Activated naive CD4-positive, alpha-beta T cell treated with anti-CD3 and anti-CD28 coated beads, Interleukin-2, amount 50 U/mL, for 72 hours (primary cell): ENCODE results near the gene GDI2. TPM values are rescaled to one million over a fixed set of nuclear protein-coding genes. Genes with fewer than 3 reads are reported as not detected.

ENCODE experiments used
- ATAC-seq, 2 donors: fragments of 150-1000 bp; cut with Tn5 transposase; 2 replicates each; pipeline ENCODE4 v1.10.0; 2021; ENCODE audit warnings: mild to moderate bottlenecking in 2 of 2, moderate library complexity in 2 of 2
- DNase-seq, 2 donors: peaks; one replicate each; pipeline ENCODE4 v3.0.0; 2021 to 2022; ENCODE audit warnings: low spot score in 2 of 2
- H3K27ac Mint-ChIP-seq, 2 donors: one replicate each; pipeline ENCODE4 v1.8.0; 2022; ENCODE audit warnings: mild to moderate bottlenecking in 2 of 2, mixed read lengths in 2 of 2
- H3K36me3 Mint-ChIP-seq, 2 donors: one replicate each; pipeline ENCODE4 v1.8.0; 2022; ENCODE audit warnings: mixed read lengths in 2 of 2
- H3K9me3 Mint-ChIP-seq, 2 donors: one replicate each; pipeline ENCODE4 v1.8.0; 2022; ENCODE audit warnings: mixed read lengths in 2 of 2
- total RNA-seq, 2 donors: library from RNA; stranded (reverse); gene quantifications; one replicate each; pipeline ENCODE4 v1.2.3, GENCODE V29; 2022

GDI2 gene
- total RNA-seq, 2 donors from 2014 or later = 234 to 281 TPM

GRCh38 chr10:5774987-5775620 is 38.1 kb downstream of the GDI2 start:
- H3K36me3 Mint-ChIP-seq = peaks cover 10 to 51% of the 10 kb centered on the region in 2 donors
- H3K9me3 Mint-ChIP-seq = no peaks in the 10 kb centered on the region
- DNase-seq (no peak), ATAC-seq (no peak)
- H3K27ac Mint-ChIP-seq = peak overlapping the region; percentile 74 to 87

- peaks cover 28 to 49% of the 10 kb centered on the region in 2 donors for H3K36me3 Mint-ChIP-seq
- peak overlapping the region; percentile 76 to 81 for H3K27ac Mint-ChIP-seq
- no peak for ATAC-seq
Observed at GRCh38 chr10:5766189-5766588, 47.0 kb downstream of the GDI2 start.

DNA sequence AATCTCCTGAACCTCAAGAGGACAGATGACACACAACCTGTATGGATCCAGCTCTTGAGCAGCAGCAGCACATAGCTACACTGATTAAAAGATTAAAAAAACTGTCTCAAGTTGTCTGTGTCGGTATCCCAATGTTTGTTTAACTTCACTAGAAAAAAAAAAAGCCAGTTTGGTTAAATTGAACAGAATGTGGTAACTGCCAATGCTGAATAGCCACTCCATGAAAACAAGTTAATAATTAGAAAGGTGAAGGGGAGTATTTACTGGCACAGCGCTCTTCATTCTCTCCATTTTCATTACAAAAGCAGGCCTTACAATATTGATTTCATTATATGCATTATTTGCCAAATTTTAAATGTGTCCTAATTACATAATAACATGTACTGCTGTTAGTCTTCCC is 47.6 kb downstream of the GDI2 start:
- DNase-seq (no peak), ATAC-seq (no peak)
- H3K9me3 Mint-ChIP-seq = no peaks in the 10 kb centered on the region
- peak overlapping the region; percentile 30 to 76 for H3K27ac Mint-ChIP-seq
- H3K36me3 Mint-ChIP-seq = peaks cover 28 to 52% of the 10 kb centered on the region in 2 donors

More at GRCh38 chr10:5766189-5766588, 47.0 kb downstream of the GDI2 start:
- no peaks in the 10 kb centered on the region for H3K9me3 Mint-ChIP-seq
- no peak for DNase-seq

DNA sequence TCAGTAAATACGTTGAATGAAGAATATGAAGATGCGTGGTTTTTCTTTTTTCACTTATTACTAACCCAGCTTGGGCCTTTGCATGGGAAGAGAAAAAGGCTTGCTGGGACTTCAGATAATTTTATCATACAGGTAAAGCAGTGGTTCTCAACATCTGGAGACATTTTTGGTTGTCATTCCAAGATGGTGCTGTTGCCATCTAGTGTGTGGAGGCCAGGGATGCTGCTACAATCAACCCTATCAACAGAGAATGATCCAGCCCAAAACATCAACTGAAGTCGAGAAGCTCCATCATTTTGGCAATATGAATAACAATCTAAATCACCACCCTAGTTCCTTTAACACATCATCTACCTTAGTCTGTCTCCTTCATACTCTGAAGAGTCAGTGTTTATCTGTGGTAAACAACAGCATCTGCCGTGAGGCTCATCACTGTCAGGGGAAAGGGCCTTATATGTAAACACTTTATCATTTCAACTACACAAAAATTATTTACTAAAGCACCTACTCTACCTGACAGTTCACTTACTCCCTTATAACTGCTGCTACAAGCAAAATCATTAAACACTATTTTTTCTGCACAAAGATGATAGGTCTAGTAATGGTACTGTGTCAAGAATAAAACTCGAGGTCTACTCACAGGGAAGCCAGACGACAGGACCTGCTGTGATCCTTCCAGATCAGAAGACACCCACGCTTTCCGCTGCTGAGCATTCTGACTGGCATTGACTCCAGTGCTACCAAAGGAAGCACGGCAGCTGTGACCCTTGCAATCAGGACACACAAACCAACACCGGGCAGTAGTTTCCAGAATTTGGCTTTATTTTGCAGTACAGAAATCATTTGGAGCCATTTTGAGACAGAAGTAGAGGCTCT is 48.6 kb downstream of the GDI2 start:
- ATAC-seq (peak; percentile 23 to 63), DNase-seq (no peak)

DNA sequence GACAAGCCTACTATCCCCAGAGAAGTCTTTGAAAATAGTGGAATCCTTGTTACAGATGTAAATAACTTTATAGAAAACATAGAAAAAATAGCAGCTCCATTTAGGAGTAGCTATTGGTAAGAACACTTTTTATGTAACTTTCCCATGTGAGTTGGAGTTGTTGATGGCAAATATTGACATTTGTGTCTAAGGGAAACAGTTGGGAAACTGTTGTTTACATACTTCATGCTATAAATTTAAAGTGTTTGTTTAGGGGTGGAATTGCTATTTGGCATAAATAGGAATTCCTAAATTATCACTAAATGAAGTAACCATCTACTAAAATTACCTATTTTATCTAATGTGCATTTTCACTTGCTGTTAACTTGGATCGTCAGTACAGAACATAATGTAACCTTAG is 50.7 kb downstream of the GDI2 start:
- Mint-ChIP-seq H3K9me3 (no peaks in the 10 kb centered on the region), H3K27ac (no peak overlapping the region), H3K36me3 (peaks cover 25 to 52% of the 10 kb centered on the region in 2 donors)
- DNase-seq (no peak), ATAC-seq (no peak)

More for the DNA sequence above, 48.6 kb downstream of the GDI2 start:
- Mint-ChIP-seq H3K27ac (peak overlapping the region; percentile 19 to 76), H3K9me3 (no peaks in the 10 kb centered on the region), H3K36me3 (peaks cover 28 to 62% of the 10 kb centered on the region in 2 donors)

DNA sequence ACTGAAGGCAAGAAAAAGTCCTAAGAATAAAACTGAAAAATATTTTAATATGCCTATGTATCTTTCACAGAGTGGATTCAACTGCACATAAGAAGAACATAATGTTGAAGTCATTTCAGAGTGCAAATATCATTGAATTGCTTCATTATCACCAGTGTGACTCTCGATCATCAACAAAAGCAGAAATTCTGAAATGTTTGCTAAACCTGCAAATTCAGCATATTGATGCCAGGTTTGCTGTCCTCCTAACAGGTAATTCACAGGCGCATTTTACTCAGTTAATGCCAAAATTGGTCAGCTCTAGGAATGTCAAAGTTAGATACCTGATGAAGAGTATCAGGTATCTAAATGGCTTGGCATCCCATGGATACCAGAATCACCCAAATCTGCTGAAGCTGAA is 52.0 kb downstream of the GDI2 start:
- Mint-ChIP-seq H3K36me3 (peaks cover 32 to 47% of the 10 kb centered on the region in 2 donors), H3K27ac (peak overlapping the region in 1 of 2 donors; percentile 18), H3K9me3 (no peaks in the 10 kb centered on the region)
- no peak for DNase-seq
- no peak for ATAC-seq

GRCh38 chr10:5760515-5760914 is 52.7 kb downstream of the GDI2 start:
- Mint-ChIP-seq H3K27ac (peak overlapping the region; percentile 39 to 80), H3K36me3 (peaks cover 25 to 40% of the 10 kb centered on the region in 2 donors), H3K9me3 (no peaks in the 10 kb centered on the region)
- ATAC-seq (no peak), DNase-seq (no peak)

DNA sequence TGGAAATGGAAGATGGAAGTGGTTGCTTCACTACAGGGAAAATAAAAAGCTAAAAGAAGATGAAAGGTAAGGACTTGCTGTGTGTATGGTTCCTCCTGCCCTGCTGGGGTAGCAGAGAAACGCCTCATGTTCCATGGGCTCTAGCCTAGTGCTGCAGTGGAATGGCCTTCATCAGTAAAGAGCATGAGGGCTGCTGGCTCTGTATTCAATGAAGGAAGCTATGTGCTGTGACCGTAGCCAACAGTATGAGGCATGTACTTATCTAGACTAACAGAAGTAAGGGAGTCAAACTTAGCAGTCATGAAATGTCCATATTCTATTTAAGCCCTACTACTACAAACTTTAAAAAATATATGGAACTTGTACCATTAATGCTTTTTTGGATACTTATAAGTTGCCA is 54.3 kb downstream of the GDI2 start:
- ATAC-seq = no peak
- Mint-ChIP-seq H3K9me3 (no peaks in the 10 kb centered on the region), H3K27ac (peak overlapping the region in 1 of 2 donors; percentile 78), H3K36me3 (peaks cover 15 to 31% of the 10 kb centered on the region in 2 donors)
- no peak for DNase-seq

- H3K36me3 Mint-ChIP-seq = peaks cover 15 to 41% of the 10 kb centered on the region in 2 donors
- no peaks in the 10 kb centered on the region for H3K9me3 Mint-ChIP-seq
- ATAC-seq = no peak
Observed at GRCh38 chr10:5757766-5758517, 55.3 kb downstream of the GDI2 start.

GRCh38 chr10:5752301-5752871 is 60.8 kb downstream of the GDI2 start:
- ATAC-seq = peak in 1 of 2 donors; percentile 12
- DNase-seq = no peak
- no peaks in the 10 kb centered on the region for H3K9me3 Mint-ChIP-seq
- H3K36me3 Mint-ChIP-seq = peaks cover 24 to 40% of the 10 kb centered on the region in 2 donors
- peak overlapping the region; percentile 39 to 86 for H3K27ac Mint-ChIP-seq

More at GRCh38 chr10:5757766-5758517, 55.3 kb downstream of the GDI2 start:
- no peak for DNase-seq
- peak overlapping the region in 1 of 2 donors; percentile 56 for H3K27ac Mint-ChIP-seq

- ATAC-seq (no peak), DNase-seq (no peak)
- Mint-ChIP-seq H3K9me3 (no peaks in the 10 kb centered on the region), H3K36me3 (peaks cover 25 to 42% of the 10 kb centered on the region in 2 donors), H3K27ac (peak overlapping the region; percentile 39 to 86)
Observed at GRCh38 chr10:5751601-5752253, 61.5 kb downstream of the GDI2 start.

DNA sequence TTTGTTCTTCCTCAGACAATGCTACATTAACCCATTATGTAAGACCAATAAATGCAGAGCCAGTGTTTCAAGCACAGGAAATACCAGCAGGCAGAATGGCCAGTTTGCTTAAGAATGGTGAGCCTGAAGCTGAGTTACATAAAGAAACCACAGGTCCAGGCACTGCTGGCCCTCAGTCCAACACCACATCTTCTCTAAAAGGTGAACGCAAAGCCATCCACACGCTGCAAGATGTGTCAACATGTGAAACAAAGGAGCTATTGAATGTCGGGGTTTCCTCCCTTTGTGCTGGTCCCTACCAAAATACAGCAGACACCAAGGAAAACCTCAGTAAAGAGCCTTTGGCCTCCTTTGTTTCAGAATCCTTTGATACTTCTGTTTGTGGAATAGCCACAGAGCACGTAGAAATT is 64.8 kb downstream of the GDI2 start:
- no peaks in the 10 kb centered on the region for H3K9me3 Mint-ChIP-seq
- peaks cover 23 to 38% of the 10 kb centered on the region in 2 donors for H3K36me3 Mint-ChIP-seq
- H3K27ac Mint-ChIP-seq = no peak overlapping the region
- DNase-seq (no peak), ATAC-seq (no peak)

DNA sequence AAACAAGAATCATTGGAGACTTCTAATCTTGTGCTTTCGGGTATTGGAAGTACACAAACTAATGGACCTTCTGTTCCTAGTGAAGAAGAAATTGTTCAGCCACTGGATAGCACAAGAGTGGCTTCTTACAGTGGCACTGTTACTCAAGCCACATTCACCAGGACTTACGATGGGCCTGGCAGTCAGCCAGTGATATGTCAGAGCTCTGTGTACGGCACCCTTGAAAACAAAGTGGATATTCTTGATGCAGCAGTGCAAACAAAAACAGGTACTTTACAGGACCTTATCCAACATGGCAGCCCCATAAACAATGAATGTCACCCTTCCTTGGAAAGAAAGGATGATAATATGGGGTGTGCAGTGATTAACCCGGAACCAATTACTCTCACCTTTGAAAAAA is 67.0 kb downstream of the GDI2 start:
- ATAC-seq = no peak
- Mint-ChIP-seq H3K27ac (peak overlapping the region in 1 of 2 donors; percentile 65), H3K36me3 (peaks cover 13 to 29% of the 10 kb centered on the region in 2 donors)

DNA sequence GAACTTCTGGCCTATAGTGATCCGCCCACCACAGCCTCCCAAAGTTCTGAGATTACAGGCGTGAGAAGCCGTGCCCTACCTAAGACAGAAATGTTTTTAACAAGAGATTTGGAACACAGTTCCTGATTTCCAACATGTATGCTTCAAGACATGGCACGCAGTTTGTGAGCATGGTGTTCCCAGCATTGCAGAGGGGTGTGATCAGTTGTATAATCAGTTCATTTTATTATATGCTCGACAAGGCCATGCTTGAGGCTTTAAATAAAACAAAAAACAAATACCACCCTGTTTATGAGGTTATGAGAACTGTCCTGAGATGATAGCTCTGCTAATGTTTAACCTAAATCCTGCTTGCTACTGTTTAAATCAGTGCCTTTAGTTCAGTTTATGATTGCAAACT is 68.4 kb downstream of the GDI2 start:
- DNase-seq (no peak), ATAC-seq (no peak)
- H3K36me3 Mint-ChIP-seq = peaks cover 26 to 30% of the 10 kb centered on the region in 2 donors

More for the DNA sequence above, 67.0 kb downstream of the GDI2 start:
- H3K9me3 Mint-ChIP-seq = no peaks in the 10 kb centered on the region
- no peak for DNase-seq

GRCh38 chr10:5743736-5744135 is 69.5 kb downstream of the GDI2 start:
- DNase-seq (no peak), ATAC-seq (no peak)
- no peaks in the 10 kb centered on the region for H3K9me3 Mint-ChIP-seq
- no peak overlapping the region for H3K27ac Mint-ChIP-seq
- H3K36me3 Mint-ChIP-seq = peaks cover 20 to 24% of the 10 kb centered on the region in 2 donors

More for the DNA sequence above, 68.4 kb downstream of the GDI2 start:
- no peaks in the 10 kb centered on the region for H3K9me3 Mint-ChIP-seq
- H3K27ac Mint-ChIP-seq = no peak overlapping the region

GRCh38 chr10:5742116-5742515 is 71.1 kb downstream of the GDI2 start:
- Mint-ChIP-seq H3K9me3 (no peaks in the 10 kb centered on the region), H3K36me3 (peaks cover 18 to 22% of the 10 kb centered on the region in 2 donors), H3K27ac (no peak overlapping the region)
- ATAC-seq = no peak
- no peak for DNase-seq
